ENCODE measurements around the gene POLR2J. TPM values are rescaled to one million over a fixed set of nuclear protein-coding genes. Genes with fewer than 3 reads are reported as not detected.

POLR2J gene
- total and polyA plus RNA-seq, 4 donors: 9.6 to 50.3 (median 30.5) TPM

GRCh38 chr7:102467581-102468477 lies 10.9 kb downstream of the POLR2J start:
- Histone ChIP-seq H3K4me1 (ENCODE audit: control insufficient read depth in 4 of 4, insufficient read depth in 4 of 4, low read length in 3 of 4) (peaks cover 14 to 67% (median 55%) of the 10 kb centered on the region in 4 donors), H3K36me3 (ENCODE audit: control insufficient read depth in 4 of 4, insufficient read depth in 3 of 4, low read depth in 1 of 4, low read length in 3 of 4) (peaks cover 0 to 7% (median 4%) of the 10 kb centered on the region in 4 donors)

GRCh38 chr7:102466097-102466496 lies 12.6 kb downstream of the POLR2J start:
- WGBS: 96% methylated on average over 7 of the region's 7 CpGs
- H3K36me3 ChIP-seq (ENCODE audit: control insufficient read depth in 4 of 4, insufficient read depth in 3 of 4, low read depth in 1 of 4, low read length in 3 of 4): no peaks in the 10 kb centered on the region
- TF ChIP-seq GABPA (IDR thresholded peaks at IDR 0.05 in 1 of 2, conservative IDR thresholded peaks at IDR 0.05 in 1 of 2) (no peak), ZBTB33 (IDR thresholded peaks at IDR 0.05) (no peak), HNF4G (IDR thresholded peaks at IDR 0.05) (no peak)
- H3K9me3 ChIP-seq (ENCODE audit: control insufficient read depth in 4 of 4, low read length in 3 of 4): no peaks in the 10 kb centered on the region
- DNase-seq (ENCODE audit: low spot score): no peak
- H3K4me1 ChIP-seq (ENCODE audit: control insufficient read depth in 4 of 4, insufficient read depth in 4 of 4, low read length in 3 of 4): peaks cover 14 to 60% (median 54%) of the 10 kb centered on the region in 4 donors
- H3K9ac ChIP-seq (ENCODE audit: low read depth in 1 of 2, low read length in 2 of 2): no peak overlapping the region
- H3K27me3 ChIP-seq (ENCODE audit: control insufficient read depth in 4 of 4, insufficient read depth in 4 of 4, low read length in 3 of 4): no peaks in the 10 kb centered on the region
- no peak overlapping the region for H3K27ac ChIP-seq (ENCODE audit: low read depth in 1 of 2, low read length in 2 of 2)
- no peak overlapping the region for H3K4me3 ChIP-seq (ENCODE audit: low read depth in 1 of 3, low read length in 3 of 3)

More at GRCh38 chr7:102467581-102468477, 10.9 kb downstream of the POLR2J start:
- 96% methylated on average over 24 of the region's 24 CpGs for WGBS
- no peak for DNase-seq (ENCODE audit: low spot score)
- Histone ChIP-seq H3K9ac (ENCODE audit: low read depth in 1 of 2, low read length in 2 of 2) (no peak overlapping the region), H3K27ac (ENCODE audit: low read depth in 1 of 2, low read length in 2 of 2) (no peak overlapping the region), H3K27me3 (ENCODE audit: control insufficient read depth in 4 of 4, insufficient read depth in 4 of 4, low read length in 3 of 4) (no peaks in the 10 kb centered on the region), H3K9me3 (ENCODE audit: control insufficient read depth in 4 of 4, low read length in 3 of 4) (no peaks in the 10 kb centered on the region), H3K4me3 (ENCODE audit: low read depth in 1 of 3, low read length in 3 of 3) (no peak overlapping the region)
- no peak for TF ChIP-seq EGR1 (IDR thresholded peaks at IDR 0.05; ENCODE audit: low read depth in 2 of 2)

- Histone ChIP-seq H3K27me3 (ENCODE audit: control insufficient read depth in 4 of 4, insufficient read depth in 4 of 4, low read length in 3 of 4) (no peaks in the 10 kb centered on the region), H3K36me3 (ENCODE audit: control insufficient read depth in 4 of 4, insufficient read depth in 3 of 4, low read depth in 1 of 4, low read length in 3 of 4) (no peaks in the 10 kb centered on the region), H3K4me1 (ENCODE audit: control insufficient read depth in 4 of 4, insufficient read depth in 4 of 4, low read length in 3 of 4) (peaks cover 13 to 53% (median 42%) of the 10 kb centered on the region in 4 donors), H3K4me3 (ENCODE audit: low read depth in 1 of 3, low read length in 3 of 3) (peak within 1 kb of the TSS; percentile 76 to 94 (median 82)), H3K27ac (ENCODE audit: low read depth in 1 of 2, low read length in 2 of 2) (peak within 1 kb of the TSS; percentile 6 to 32), H3K9me3 (ENCODE audit: control insufficient read depth in 4 of 4, low read length in 3 of 4) (no peaks in the 10 kb centered on the region), H3K9ac (ENCODE audit: low read depth in 1 of 2, low read length in 2 of 2) (peak within 1 kb of the TSS; percentile 61 to 93)
- peak; percentile 93 for DNase-seq (ENCODE audit: low spot score)
- no peak for TF ChIP-seq FOXA1 (IDR thresholded peaks at IDR 0.05)
- peak; percentile 29 to 92 for TF ChIP-seq EGR1 (IDR thresholded peaks at IDR 0.05; ENCODE audit: low read depth in 2 of 2)
- TF ChIP-seq RXRA (IDR thresholded peaks at IDR 0.05): no peak
- TF ChIP-seq FOXA2 (IDR thresholded peaks at IDR 0.05): no peak
- no peak for TF ChIP-seq ZBTB33 (IDR thresholded peaks at IDR 0.05)
- TF ChIP-seq HNF4A (conservative IDR thresholded peaks at IDR 0.05): no peak
- peak in 1 of 2 donors; percentile 87 for TF ChIP-seq GABPA (IDR thresholded peaks at IDR 0.05 in 1 of 2, conservative IDR thresholded peaks at IDR 0.05 in 1 of 2)
- TF ChIP-seq ATF3 (IDR thresholded peaks at IDR 0.05): no peak
- TF ChIP-seq SP1 (IDR thresholded peaks at IDR 0.05): no peak
- TF ChIP-seq MAX (IDR thresholded peaks at IDR 0.05): no peak
- peak; percentile 82 for TF ChIP-seq YY1 (IDR thresholded peaks at IDR 0.05)
- no peak for TF ChIP-seq HNF4G (IDR thresholded peaks at IDR 0.05)
- no peak for TF ChIP-seq JUND (IDR thresholded peaks at IDR 0.05)
- no peak for TF ChIP-seq REST (IDR thresholded peaks at IDR 0.05)
- TF ChIP-seq TAF1 (conservative IDR thresholded peaks at IDR 0.05): no peak
- peak in 1 of 2 donors; percentile 27 for TF ChIP-seq RAD21 (IDR thresholded peaks at IDR 0.05)
- WGBS: under 1% methylated on average over 81 of the region's 81 CpGs
Observed at GRCh38 chr7:102464577-102465280, 14.0 kb downstream of the POLR2J start, which contains the start of the genes ALKBH4 and LRWD1. Gene ALKBH4, minus strand, starts transcription at chr7:102464863. Its CDS starts 27 bp downstream, at chr7:102464836. Gene LRWD1, plus strand, starts transcription at chr7:102464984. Its CDS starts 97 bp downstream, at chr7:102465081.
